ACC112 (cell line): ENCODE results near the gene PPT2.
A peak's percentile ranks its signal among the peaks of the same experiment; 100 is the strongest.

Experiments used
- H2AFZ ChIP-seq: fragments of 200-600 bp; sonication (generic); one replicate; pipeline ENCODE4 v1.6.0; 2017; ENCODE audit warnings: antibody characterized with exemption, low read length; ENCODE audit not compliant: unreplicated experiment
- H3K27ac ChIP-seq: fragments of 200-600 bp; sonication (generic); 2 replicates; pipeline ENCODE4 v1.5.1; 2014; ENCODE audit warnings: low read depth, mild to moderate bottlenecking, antibody characterized with exemption, low read length, moderate library complexity
- H3K27me3 ChIP-seq: fragments of 200-600 bp; sonication (generic); 2 replicates; pipeline ENCODE4 v1.6.1; 2014; ENCODE audit warnings: mild to moderate bottlenecking, antibody characterized with exemption, low read length, moderate library complexity, mixed read lengths; ENCODE audit not compliant: insufficient read depth
- H3K36me3 ChIP-seq: fragments of 200-600 bp; sonication (generic); 2 replicates; pipeline ENCODE4 v1.6.1; 2016; ENCODE audit warnings: mild to moderate bottlenecking, antibody characterized with exemption, low read length, moderate library complexity, mixed read lengths; ENCODE audit not compliant: insufficient read depth
- H3K4me1 ChIP-seq: fragments of 200-600 bp; sonication (generic); one replicate; pipeline ENCODE4 v1.6.1; 2016; ENCODE audit warnings: low read length, mixed read lengths; ENCODE audit not compliant: insufficient read depth, unreplicated experiment, control insufficient read depth
- H3K4me3 ChIP-seq: fragments of 200-600 bp; sonication (generic); 2 replicates; pipeline ENCODE4 v1.5.1; 2014; ENCODE audit warnings: mild to moderate bottlenecking, low read depth, low read length
- H3K79me2 ChIP-seq: fragments of 200-600 bp; sonication (generic); one replicate; pipeline ENCODE4 v1.6.0; 2016; ENCODE audit warnings: low read length; ENCODE audit not compliant: control insufficient read depth, unreplicated experiment, insufficient read depth

The PPT2 gene

GRCh38 chr6:32146287-32146686, 7.7 kb upstream of the PPT2 start:
- Histone ChIP-seq H3K27ac (no peak overlapping the region), H3K79me2 (no peaks in the 10 kb centered on the region), H2AFZ (no peak overlapping the region), H3K27me3 (no peaks in the 10 kb centered on the region), H3K36me3 (no peaks in the 10 kb centered on the region), H3K4me1 (peaks cover 4% of the 10 kb centered on the region), H3K4me3 (no peak overlapping the region)

DNA sequence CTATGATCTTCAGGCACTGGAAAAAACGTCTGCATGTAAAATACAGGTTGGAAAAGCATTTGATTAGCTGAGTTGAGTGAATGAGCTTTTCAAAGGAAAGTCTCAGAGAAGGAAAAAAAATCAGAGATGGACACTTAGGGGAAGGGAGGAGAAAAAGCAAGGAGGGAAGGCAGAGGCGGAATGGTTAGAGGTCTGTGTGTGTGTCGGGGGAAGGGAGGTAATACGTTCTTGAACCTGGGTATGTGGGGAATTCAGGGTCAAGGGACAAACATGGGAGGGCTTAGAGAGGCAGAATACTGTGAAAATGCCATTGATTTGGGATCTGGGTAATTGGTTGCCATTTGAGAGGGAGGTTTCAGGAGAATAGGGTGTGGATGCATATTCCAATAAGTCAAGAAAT, 7.3 kb upstream of the PPT2 start:
- Histone ChIP-seq H3K79me2 (no peaks in the 10 kb centered on the region), H3K4me1 (peaks cover 5% of the 10 kb centered on the region), H3K27ac (no peak overlapping the region), H3K27me3 (no peaks in the 10 kb centered on the region), H2AFZ (no peak overlapping the region), H3K4me3 (no peak overlapping the region), H3K36me3 (no peaks in the 10 kb centered on the region)

DNA sequence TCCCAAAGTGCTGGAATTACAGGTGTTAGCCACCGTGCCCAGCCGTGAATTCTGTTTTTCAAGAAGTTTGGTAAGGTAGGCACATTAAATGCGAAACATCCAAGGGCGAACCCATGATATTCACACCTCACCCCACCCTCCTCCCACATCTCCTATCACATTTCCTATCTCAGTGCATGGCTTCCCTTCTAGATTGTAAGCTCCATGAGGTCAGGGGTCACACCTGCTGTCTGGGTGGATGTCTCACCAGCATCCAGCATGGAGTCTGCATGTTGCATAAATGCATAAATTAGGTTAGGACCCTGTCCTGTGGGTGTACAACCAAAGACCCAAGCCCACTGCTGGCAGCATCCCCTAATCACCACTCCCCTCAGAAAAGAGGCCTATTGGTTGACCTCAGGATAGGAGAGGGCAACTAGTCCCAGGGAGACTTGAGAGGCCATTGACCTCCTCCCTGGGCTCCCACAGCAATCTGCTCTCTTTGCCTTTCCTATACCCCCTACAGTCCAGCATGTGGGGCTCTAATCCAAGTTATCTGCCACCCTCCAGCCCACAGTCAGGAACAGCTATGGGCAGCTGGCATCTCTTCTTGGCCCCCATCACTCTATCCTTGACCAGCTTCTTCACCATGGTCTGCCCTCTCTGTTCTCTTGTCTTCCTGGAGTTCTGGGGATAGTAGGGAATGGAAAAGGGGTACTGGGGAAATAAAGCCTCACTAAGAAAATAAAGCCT, 6.4 kb upstream of the PPT2 start:
- Histone ChIP-seq H3K27ac (no peak overlapping the region), H3K4me3 (no peak overlapping the region), H3K79me2 (no peaks in the 10 kb centered on the region), H3K27me3 (no peaks in the 10 kb centered on the region), H2AFZ (no peak overlapping the region), H3K4me1 (peaks cover 12% of the 10 kb centered on the region), H3K36me3 (no peaks in the 10 kb centered on the region)

DNA sequence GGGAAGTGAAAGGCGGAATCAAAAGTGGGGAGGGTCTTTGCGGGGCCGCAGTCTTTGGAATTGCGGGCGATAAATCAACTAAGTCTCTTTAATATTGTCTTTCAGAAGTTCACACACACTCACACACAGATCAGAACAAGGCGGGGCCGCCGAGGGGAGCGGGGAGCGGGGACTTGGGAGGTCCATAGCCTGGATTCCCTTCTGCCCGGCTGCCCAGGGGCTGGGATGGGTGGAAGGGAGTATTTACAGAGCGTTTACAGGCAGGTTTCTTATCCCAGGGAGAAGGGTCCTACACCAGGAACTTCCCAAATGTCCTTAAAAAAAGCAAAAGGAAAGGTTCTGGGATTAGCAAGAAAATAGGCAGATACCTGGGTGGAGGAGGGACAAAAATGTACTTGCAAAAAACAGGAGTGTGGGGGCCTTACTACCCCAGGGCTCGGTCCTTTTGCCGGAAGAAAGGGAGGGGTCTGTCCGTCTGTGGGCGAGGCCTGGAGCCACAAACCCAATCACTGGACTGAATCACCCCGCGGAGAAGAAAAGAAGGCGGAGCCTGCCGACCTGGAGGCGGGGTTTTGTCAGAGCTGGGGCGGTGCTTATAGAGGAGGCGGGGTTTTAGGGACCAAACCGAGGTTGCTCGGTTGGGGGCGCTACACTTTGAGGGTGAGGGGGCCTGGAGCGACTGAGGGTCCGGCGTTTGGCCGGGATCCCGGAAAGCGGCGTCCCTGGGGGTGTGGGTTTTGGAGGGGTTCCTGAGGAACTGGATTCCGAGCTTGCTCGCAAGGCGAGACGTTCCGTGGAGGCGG, 5.5 kb upstream of the PPT2 start:
- Histone ChIP-seq H2AFZ (no peak overlapping the region), H3K4me1 (peaks cover 13% of the 10 kb centered on the region), H3K36me3 (no peaks in the 10 kb centered on the region), H3K27ac (no peak overlapping the region), H3K79me2 (no peaks in the 10 kb centered on the region), H3K27me3 (no peaks in the 10 kb centered on the region), H3K4me3 (no peak overlapping the region)

- Histone ChIP-seq H3K36me3 (no peaks in the 10 kb centered on the region), H3K4me3 (no peak overlapping the region), H3K27ac (no peak overlapping the region), H3K27me3 (no peaks in the 10 kb centered on the region), H2AFZ (no peak overlapping the region), H3K79me2 (no peaks in the 10 kb centered on the region), H3K4me1 (peaks cover 13% of the 10 kb centered on the region)
Measured at GRCh38 chr6:32149092-32149755, 4.7 kb upstream of the PPT2 start.

- Histone ChIP-seq H3K36me3 (no peaks in the 10 kb centered on the region), H3K4me1 (peaks cover 17% of the 10 kb centered on the region), H2AFZ (no peak overlapping the region), H3K4me3 (no peak overlapping the region), H3K79me2 (peaks cover 8% of the 10 kb centered on the region), H3K27ac (no peak overlapping the region), H3K27me3 (no peaks in the 10 kb centered on the region)
Measured at GRCh38 chr6:32149932-32150870, 3.7 kb upstream of the PPT2 start.

- H3K27ac ChIP-seq = no peak overlapping the region
- H3K27me3 ChIP-seq = no peaks in the 10 kb centered on the region
- H3K36me3 ChIP-seq = no peaks in the 10 kb centered on the region
- H3K4me1 ChIP-seq = peaks cover 23% of the 10 kb centered on the region
- no peak overlapping the region for H2AFZ ChIP-seq
- H3K79me2 ChIP-seq = peaks cover 18% of the 10 kb centered on the region
- H3K4me3 ChIP-seq = peak overlapping the region; percentile 67
Measured at GRCh38 chr6:32151181-32151862, 2.6 kb upstream of the PPT2 start.

DNA sequence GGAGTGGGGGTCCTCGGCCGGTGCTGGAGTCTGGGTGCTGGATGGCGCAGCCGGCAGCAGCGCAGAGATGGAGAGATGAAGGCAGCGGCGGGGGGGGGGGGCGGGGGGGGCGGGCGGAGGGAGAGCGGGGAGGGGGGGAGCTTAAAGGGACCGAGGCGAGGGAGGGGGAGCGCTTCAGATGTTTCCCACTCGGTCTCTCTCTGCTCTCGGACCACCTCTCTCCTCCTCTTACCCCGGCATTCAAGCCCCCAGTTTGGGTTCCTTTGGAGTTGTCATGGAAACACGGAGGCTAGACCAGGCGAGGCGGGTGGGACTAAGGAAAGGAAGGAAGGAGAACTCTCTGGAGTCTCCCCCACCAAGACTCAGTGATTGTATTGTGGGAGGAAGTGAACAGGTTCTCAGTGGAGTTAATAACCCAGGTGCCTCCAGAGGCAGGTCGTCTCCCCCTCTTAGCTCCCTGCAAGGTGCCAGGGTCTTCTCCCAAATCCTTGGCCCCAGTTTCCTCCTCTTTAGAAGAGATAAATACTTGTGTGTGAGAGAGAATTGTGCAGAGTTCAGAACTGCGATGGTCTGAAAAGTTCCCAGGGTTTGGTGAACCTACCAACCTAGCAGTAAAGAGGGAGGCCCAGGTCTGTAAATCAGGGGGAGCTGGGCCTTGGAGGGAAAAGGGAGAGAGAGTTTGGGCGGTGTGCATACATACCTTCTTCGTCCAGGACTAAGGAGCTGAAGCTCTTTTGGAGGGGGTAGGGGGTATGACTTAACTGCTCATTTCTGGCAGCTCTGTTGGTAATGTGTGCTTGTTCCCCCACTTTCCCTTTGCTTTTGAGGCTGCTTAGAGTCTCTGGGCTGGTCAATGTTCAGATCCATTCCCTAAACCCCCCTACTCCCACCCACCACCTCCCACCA, 1.8 kb upstream of the PPT2 start, which contains the start of gene PRRT1:
TSS of gene PRRT1 (minus strand) at position 77 of the 906 bp plus-strand sequence. CDS start 112 bp downstream, outside the sequence.
- peak within 1 kb of the TSS; percentile 4 for H2AFZ ChIP-seq
- H3K36me3 ChIP-seq = 0 out of 2 replicates have a peak, but pooled peaks cover 3% of the 10 kb centered on the region
- peak within 1 kb of the TSS; percentile 96 for H3K4me3 ChIP-seq
- H3K4me1 ChIP-seq = peaks cover 23% of the 10 kb centered on the region
- no peaks in the 10 kb centered on the region for H3K27me3 ChIP-seq
- H3K79me2 ChIP-seq = peaks cover 20% of the 10 kb centered on the region
- peak within 1 kb of the TSS; percentile 75 for H3K27ac ChIP-seq
